IPS-NIHi7 (cell line): ENCODE measurements around the gene GNPTG.
A peak's percentile ranks its signal among the peaks of the same experiment; 100 is the strongest.

Experiments
- DNase-seq: peaks from one replicate; pipeline ENCODE4 v3.0.0; 2012; ENCODE audit warnings: mixed read lengths; ENCODE audit errors: extremely low spot score

The GNPTG gene

DNA sequence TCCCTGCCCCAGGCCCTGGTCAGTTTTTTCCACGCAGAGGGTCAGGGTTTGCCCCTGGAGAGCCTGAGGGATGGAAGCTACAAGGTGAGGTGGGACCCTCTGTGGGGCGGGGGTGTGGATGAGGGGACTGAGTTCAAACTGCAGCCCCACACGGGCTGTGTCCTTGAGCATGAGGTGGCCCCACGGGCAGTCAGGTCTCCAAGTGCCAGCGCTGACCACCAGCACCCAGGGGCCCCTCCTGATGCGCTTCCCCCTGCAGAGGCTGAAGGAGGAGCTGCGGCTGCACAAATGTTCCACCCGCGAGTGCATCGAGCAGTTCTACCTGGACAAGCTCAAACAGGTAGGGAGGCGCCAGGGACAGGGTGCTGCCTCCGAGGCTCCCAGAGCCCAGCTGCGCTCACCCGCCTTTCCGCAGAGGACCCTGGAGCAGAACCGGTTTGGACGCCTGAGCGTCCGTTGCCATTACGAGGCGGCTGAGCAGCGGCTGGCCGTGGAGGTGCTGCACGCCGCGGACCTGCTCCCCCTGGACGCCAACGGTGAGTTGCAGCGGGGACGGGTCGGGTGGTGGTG, 4.4 kb upstream of the GNPTG start:
- DNase-seq: no peak

DNA sequence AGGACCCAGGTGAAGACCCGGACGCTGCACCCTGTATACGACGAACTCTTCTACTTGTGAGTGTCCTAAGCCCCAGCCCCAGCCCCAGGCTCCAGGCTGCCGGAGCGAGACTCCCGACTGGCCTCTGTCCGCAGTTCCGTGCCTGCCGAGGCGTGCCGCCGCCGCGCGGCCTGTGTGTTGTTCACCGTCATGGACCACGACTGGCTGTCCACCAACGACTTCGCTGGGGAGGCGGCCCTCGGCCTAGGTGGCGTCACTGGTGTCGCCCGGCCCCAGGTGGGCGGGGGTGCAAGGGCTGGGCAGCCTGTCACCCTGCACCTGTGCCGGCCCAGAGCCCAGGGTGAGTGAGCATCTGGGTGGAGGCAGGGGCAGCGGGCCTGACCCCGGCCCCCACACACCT, 3.8 kb upstream of the GNPTG start:
- DNase-seq: no peak

DNA sequence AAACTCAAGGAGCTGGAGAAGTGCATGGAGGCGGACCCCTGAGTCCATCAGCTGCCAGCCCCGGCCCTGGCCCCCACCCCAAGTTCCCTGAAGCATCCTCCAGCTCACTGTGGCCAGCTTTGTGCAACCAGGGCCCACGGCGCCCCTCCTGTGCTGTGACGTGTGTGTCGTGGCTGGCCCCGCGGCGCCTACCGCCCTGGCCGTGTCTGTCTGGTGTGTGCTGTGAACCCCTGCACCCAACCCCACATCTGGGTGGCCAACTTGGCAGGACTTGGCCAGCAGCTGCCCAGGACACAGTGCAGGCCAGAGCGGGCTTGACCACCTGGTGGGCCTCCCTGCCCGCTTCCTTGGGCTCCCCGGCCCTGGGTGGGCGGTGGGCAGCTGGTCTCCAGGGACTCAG, 3.3 kb upstream of the GNPTG start:
- DNase-seq: no peak

DNA sequence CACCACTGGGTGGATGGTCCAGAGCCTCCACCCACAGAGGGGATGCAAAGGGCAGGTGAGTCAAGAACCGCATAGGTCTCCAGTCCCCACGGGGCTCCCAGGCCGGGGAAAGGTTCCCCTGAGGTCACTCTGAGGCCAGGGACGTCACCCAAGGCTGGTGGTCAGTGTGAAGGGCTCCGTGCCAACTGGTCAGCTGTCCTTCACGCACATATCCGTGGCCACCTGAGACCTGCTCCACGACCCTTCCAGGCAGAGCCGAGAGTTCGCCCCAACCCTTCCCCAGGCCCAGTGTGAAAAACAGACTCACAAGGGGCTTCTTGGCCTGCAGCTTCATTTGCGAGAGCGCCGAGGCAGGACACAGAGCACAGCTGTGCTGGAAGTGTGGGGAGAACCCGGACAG, 2.8 kb upstream of the GNPTG start:
- no peak for DNase-seq

DNA sequence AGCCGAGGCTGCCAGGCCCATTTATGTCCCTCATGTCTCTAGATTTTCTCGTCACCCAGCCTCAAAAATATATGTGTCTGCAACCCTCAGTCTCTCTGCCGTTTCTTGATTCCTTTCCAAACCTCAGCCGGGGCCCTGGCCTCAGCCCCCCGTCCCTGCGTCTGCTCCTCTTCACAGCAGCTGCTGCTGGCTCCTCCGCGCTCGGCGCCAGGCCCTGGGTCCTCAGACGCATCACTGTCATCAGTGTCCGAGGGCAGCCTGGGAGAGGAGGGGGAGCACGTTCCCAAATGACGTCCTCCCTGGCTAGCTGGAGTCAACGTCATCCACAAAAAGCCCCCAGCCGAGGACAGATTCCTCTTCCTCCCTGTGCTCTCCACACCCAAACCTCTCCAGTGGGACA, 2.4 kb upstream of the GNPTG start:
- DNase-seq: no peak

DNA sequence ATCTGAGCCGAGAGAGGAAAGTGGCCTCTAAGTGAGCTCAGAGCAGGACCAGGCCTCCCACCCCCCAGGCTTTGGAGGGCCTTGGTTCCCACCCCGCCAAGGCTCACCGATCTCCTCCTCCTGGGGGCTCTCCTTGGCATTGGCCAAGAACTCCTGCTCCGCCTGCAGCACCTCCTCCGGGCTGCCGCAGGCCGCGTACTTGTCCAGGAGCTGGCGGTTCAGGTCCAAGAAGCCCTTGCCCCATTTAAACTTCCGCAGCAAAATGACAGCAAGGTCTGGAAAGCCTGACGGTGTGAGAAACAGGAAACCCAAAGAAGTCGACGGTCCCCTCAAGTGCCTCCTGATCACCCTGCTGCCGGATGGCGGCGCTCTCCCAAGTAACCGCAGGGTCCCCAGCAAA, 1.8 kb upstream of the GNPTG start:
- no peak for DNase-seq

DNA sequence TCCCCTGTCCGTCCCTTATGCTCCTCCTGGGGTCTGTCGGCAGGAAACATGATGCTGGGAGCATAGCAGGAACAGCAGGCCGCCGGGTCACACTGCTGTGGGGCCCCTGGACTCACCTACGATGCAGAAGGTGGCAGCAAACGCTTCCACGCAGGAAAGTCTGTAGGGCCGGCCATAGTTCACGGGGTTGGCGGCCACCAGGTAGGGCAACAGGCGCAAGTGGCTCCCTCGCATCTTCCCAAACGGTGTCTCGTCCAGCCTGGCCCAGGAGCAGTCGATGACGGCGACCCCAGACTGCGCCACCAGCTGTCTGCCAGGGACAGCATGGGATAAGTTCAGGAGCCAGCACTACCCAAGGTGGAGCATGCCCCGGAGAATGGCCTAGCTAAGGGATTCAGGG, 1.0 kb upstream of the GNPTG start:
- DNase-seq: no peak

DNA sequence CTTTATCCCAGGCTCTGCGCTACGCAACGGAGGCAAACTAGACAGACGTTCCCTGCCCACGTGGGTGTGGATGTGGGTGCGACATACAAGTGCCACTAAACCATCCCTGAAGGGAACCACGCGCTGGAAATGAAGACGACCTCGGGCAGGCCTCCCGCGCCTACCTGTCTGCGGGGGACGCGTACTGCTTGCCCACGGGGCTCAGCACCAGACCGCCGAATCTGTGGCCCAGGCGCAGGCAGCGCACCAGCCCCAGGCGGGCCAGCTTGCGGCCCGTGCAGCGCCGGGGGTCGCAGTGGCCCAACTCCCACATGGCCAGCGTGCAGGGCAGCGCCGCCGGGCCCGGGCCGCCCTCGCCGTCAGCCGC, 533 bp upstream of the GNPTG start:
- DNase-seq: no peak

DNA sequence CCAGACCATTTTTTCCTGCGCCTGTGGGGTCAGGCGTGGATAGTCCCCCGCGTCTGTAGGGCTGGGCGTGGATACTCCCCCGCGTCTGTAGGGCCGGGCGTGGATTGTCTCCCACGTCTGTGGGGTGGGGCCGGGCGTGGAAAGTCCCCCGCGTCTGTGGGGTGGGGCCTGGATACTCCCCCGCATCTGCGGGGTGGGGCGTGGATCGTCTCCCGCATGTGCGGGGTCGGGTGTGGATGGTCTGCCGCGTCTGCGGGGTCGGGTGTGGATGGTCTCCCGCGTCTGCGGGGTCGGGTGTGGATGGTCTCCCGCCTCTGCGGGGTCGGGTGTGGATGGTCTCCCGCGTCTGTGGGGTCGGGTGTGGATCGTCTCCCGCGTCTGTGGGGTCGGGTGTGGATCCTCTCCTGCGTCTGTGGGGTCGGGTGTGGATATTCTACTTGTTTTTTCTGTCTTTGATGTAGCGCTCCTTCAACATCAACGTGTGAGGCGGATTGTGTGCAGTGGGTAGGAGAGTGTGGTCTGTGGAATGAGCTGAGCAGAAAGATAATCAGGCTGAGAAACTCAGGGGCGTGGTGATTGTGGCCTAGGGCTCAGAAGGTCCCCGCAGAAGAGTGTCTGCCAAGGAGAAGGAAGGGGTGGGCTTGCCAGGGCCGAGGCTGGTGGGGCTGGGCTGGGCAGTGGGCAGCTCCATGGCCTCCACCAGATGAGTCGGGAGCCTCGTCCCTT, 3.2 kb downstream of the GNPTG start:
- DNase-seq: no peak

DNA sequence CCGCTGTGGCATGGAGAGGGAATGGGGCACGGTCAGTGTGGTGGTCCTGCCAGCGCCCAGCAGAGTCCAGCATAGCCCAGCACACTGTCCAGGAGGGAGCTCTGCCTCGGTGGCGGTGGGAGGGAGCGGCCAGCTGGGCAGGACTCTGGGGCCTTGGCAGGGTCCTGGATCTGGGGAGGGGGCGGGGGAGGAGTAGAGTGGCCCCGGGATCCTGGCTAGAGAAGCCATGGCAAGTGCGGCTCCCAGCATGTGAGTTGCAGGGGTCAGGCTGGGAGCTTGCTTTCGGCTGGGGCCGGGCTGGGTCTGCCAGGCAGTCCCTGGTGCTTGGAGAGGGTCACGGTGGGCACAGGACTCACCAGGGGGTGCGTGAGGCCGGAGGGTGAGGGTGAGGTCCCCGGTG, 3.9 kb downstream of the GNPTG start:
- DNase-seq: no peak

DNA sequence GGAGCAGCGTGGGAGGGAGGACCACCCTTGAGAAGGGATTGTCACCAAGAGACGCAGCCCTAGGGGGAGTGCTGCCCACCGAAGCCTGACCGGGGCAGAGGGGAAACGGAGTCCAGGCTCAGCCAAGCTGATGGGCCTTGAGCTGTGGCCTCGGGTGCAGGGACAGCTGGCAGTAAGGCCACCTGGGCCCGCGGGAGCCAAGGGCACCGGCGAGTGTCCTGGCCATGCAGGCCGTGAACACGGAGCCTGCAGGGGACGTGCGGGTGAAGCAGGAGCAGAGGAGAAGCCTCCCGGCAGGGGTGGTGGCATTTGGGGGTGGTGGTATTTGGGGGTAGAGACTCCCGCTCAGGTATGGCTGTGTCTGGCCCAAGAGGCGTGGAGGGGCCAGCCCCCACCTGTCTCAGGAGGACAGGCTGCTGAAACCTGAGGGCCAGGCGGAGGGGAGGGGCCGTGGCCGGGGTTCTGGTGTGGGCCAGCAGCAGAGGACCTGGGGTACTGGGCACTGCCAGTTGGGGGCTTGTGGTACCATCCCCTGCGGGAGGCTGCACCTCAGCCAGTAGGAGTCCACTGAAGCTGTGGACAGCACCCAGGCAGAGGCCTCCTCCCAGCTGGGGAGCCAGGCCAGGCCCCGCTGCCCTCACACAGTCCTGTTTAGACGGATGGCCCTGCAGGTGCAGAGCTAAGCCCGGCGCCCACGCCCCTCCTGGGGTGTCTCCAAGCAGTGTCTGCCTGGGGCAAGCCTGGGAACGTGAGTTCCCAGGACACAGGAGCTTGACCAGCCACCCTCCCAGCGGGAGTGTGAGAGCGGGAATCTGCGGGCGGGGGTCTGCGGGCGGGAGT, 4.5 kb downstream of the GNPTG start:
- no peak for DNase-seq

DNA sequence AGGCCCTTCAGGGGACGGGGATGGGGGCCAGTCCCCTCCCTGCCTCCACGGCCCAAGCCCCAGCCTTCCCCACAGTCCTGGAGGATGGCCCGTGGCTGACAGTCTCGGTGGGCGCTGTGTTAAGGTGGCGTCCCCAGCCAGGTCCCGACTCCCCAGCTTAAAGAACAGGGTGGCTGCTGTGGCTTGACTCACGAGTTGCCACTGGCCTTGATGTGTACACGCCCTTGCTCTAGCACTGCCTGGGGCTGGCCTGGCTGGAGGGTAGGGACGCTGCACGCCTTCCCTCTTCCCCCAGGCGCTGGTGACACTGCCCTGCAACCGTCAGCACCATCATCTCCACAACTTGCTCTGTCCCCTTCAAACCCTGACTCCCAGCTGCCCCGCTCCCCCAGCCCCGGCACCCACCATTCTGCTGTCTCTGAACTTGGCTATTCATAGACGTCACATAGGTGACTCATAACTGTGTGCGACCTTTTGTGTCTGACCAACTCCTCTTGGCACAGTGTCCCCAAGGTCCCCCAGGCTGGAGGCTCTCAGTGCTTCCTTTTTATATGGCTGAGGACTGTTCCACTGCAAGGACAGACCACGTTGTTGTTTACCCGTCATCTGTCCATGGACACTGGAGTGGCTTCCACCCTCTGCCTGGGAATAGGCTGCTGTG, 6.3 kb downstream of the GNPTG start:
- DNase-seq: no peak

DNA sequence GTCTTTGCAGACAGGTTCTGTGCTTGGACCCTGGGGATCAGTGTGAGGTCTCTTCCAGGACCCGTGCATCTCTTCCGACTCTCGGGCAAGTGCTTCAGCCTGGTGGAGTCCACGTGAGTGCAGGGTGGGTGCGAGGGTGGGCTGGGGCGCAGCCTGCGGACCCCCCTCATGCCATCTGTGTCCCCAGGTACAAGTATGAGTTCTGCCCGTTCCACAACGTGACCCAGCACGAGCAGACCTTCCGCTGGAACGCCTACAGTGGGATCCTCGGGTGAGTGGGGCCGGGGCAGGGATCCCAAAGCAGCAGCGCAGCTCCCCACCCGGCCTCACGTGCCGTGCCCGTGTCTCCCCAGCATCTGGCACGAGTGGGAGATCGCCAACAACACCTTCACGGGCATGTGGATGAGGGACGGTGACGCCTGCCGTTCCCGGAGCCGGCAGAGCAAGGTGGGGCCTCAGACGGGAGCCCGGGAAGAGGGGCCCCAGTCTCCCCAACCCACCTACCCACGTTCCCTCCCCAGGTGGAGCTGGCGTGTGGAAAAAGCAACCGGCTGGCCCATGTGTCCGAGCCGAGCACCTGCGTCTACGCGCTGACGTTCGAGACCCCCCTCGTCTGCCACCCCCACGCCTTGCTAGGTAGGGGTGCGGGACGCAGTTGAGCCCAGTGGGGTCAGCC, 10.1 kb downstream of the GNPTG start:
- no peak for DNase-seq

DNA sequence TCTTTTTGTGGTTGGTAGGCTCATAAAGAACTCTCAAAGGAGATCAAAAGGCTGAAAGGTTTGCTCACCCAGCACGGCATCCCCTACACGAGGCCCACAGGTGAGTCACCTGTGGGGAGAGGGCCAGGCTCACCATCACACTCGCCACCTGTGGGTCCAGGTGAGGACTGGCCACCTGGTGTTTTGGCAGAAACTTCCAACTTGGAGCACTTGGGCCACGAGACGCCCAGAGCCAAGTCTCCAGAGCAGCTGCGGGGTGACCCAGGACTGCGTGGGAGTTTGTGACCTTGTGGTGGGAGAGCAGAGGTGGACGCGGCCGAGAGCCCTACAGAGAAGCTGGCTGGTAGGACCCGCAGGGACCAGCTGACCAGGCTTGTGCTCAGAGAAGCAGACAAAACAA, 11.1 kb downstream of the GNPTG start:
- DNase-seq: no peak

DNA sequence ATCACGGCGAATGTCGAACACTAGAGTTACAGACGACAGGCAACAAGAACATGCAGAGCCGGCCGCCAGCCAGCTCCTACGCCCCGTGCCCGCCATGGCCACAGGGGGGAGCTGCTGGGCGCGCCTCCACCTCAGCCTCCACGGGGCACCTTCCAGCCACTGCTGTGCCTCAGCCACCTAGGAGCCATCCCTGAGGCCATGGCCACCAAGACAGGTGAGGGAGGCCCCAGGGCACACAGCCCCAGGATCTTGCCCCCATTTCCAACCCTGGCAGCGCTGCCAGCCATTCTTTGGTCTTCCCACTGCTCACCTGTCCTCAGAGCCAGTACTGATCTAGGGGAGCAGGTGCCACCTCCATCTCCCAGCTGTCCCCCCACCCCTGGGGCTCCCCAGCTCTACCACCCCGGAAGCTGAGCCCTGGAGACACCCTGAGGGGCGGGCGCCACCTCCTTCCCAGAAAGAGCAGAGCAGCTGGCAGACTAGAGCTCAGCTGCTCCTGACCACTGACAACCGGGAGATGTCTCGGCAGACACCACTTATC, 11.8 kb downstream of the GNPTG start:
- DNase-seq: peak; percentile 89

DNA sequence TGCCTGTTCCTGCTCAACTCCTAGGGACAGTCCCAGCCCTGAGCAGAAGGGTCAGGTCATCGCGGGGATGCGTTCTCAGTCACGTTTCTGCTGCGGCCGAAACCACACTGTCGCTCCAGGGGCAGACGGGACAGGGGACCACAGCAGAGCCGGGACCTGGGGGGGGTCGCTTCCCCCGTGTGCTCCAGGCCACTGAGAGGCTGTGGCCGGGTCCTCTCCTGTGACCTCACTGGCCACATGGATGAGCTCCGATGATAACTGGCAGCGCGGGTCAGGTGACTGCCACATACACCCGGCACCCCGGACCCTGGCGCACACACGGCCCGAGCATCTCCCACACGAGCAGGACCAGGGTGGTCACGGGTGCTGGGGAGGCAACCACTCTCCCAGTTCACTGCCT, 12.8 kb downstream of the GNPTG start:
- DNase-seq: no peak

DNA sequence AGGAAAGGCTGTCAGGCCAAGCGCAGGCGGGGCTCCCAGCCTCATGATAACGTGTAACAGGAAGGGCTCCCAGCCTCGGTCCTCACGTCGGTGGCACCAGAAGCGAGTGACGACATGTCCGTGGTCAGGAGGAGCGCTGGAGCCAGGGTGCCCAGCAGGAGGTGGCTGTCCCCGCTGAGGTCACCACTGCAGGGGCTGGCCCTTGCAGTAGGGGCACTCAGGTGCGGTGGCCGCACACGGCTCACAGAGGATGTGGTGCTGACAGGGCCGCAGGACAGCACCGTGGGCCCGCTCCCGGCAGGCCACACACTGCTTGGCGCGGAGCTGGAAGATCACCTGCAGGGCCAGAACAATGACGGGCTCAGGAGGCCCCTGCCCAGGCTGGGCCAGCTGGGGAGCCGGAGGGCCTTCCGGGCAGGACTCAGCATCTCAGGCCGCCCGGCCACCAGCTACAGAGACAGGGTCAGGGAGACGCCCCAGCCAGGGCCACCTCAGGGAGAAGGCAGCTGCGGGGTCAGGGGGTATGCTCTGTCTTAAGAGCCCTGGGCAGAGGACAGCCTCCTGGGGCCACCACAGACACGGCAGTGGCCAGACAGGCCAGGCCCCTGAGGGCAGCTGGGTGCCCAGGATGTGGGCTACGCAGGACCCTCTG, 14.5 kb downstream of the GNPTG start:
- no peak for DNase-seq

DNA sequence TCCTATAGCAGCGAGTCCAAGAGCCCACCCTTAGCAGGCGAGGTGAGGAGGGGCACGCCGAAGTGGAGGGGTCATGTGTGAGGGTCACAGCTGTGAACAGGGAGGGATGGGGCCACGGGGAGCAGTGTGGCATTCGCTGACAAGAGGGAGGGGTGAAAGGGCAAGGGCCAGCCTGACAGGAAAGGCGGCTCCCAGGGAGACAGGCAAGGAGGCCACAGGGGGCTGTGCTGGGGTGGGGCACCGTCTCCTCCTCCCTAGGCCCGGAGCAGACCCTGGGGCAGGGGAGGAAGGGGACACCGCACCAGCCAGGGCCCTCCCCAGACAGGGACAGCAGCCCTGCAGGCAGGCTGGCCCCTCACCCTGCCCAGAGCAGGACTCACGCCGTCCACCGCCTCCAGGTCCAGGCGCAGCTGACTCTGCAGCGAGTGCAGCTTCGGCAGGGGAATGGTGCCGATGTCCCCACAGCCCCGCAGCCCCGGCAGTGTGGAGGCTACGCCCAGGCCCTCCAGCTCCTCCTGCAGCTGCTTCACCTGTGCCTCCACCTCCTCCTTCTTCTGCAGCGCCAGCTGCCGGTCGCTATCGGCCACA, 15.1 kb downstream of the GNPTG start:
- no peak for DNase-seq

DNA sequence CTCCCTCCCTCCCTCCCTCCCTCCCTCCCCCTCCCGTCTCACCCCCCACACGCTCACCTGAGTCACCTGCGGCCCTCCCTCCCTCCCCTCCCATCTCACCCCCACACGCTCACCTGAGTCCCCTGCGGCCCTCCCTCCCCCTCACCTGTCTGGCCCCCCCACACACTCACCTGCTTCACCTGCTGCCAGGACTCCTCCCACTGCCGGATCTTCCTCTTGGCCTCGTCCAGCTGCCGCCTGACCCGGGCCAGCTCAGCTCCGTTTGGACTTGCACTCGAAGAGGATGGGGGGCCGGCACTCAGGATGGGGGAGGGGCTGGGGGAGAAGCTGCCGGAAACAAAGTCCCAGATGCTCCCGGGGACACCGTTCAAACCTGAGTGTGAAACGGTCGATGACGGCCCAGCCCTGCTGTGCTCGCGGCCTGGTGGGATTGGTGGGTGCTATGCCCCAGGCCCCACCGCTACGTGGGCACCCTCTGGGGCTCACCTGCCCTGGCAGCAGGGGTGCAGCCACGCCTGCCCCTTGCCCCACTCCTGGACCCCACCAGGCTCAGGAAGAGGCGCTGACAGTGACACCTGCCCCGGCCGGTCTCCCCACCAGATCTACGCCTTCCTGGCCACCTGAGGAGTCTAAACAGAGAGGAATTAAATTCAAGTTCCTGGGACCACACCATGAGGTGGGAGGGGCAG, 15.9 kb downstream of the GNPTG start:
- no peak for DNase-seq
